PFSK-1 (cell line): Measurements from ENCODE around the gene PAX2.

Experiments used
- FOXP2 ChIP-seq: optimal IDR thresholded peaks from 2 replicates; pipeline ENCODE3; 2011; ENCODE audit warnings: borderline replicate concordance, control low read depth, inconsistent platforms; ENCODE audit not compliant: insufficient read depth; ENCODE audit errors: extremely low read length, extremely low read depth
- POLR2AphosphoS5 ChIP-seq: IDR thresholded peaks from 2 replicates; pipeline ENCODE4 v1.6.1; 2012; ENCODE audit warnings: low read depth, mild to moderate bottlenecking, control low read depth, low read length, moderate library complexity
- SIN3A ChIP-seq: IDR thresholded peaks from 2 replicates; pipeline ENCODE4 v1.6.1; 2012; ENCODE audit warnings: mild to moderate bottlenecking, low read length, moderate library complexity, borderline replicate concordance; ENCODE audit not compliant: insufficient read depth
- TAF1 ChIP-seq: IDR thresholded peaks from 2 replicates; pipeline ENCODE4 v1.6.1; 2012; ENCODE audit warnings: low read length, control low read depth, borderline replicate concordance; ENCODE audit not compliant: insufficient read depth
- TF ChIP-seq, protein P1 (sequence below), 2 experiments: IDR thresholded peaks; 2 replicates each; pipeline versions ENCODE4 v1.6.1 to v1.8.0; 2011 to 2012; ENCODE audit warnings: low read depth in 2 of 2, low read length in 2 of 2, control low read depth in 1 of 2, inconsistent platforms in 1 of 2, mild to moderate bottlenecking in 1 of 2, moderate library complexity in 1 of 2; ENCODE audit not compliant: insufficient read depth in 1 of 2

Gene PAX2

GRCh38 chr10:100878291-100878910 lies 133.0 kb downstream of the PAX2 start:
- TF ChIP-seq SIN3A, result no peak
- TF ChIP-seq FOXP2, result no peak
- TF ChIP-seq TAF1, result no peak
- TF ChIP-seq, protein P1, sequence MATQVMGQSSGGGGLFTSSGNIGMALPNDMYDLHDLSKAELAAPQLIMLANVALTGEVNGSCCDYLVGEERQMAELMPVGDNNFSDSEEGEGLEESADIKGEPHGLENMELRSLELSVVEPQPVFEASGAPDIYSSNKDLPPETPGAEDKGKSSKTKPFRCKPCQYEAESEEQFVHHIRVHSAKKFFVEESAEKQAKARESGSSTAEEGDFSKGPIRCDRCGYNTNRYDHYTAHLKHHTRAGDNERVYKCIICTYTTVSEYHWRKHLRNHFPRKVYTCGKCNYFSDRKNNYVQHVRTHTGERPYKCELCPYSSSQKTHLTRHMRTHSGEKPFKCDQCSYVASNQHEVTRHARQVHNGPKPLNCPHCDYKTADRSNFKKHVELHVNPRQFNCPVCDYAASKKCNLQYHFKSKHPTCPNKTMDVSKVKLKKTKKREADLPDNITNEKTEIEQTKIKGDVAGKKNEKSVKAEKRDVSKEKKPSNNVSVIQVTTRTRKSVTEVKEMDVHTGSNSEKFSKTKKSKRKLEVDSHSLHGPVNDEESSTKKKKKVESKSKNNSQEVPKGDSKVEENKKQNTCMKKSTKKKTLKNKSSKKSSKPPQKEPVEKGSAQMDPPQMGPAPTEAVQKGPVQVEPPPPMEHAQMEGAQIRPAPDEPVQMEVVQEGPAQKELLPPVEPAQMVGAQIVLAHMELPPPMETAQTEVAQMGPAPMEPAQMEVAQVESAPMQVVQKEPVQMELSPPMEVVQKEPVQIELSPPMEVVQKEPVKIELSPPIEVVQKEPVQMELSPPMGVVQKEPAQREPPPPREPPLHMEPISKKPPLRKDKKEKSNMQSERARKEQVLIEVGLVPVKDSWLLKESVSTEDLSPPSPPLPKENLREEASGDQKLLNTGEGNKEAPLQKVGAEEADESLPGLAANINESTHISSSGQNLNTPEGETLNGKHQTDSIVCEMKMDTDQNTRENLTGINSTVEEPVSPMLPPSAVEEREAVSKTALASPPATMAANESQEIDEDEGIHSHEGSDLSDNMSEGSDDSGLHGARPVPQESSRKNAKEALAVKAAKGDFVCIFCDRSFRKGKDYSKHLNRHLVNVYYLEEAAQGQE (IDR thresholded peaks at IDR 0.05; ENCODE audit: insufficient read depth in 1 of 2, low read depth in 2 of 2, low read length in 2 of 2), result no peak
- TF ChIP-seq POLR2AphosphoS5, result no peak
